IMR-90 (cell line): ENCODE data around the gene MALAT1. TPM values are rescaled to one million over a fixed set of nuclear protein-coding genes. Genes with fewer than 3 reads are reported as not detected.

ENCODE experiments used
- ATAC-seq: fragments of 200-7000 bp; cut with Tn5 transposase; 2 replicates; pipeline ENCODE4 v1.9.1; 2020; ENCODE audit warnings: low read depth, mild to moderate bottlenecking, moderate library complexity
- BruUV-seq: library from RNA; stranded (reverse); fragments of 400-500 nt; replicated peaks from 2 replicates; lab custom pipeline; 2021; lab: Mats Ljungman, UMichigan
- CTCF ChIA-PET: fragments of 300-600 bp; formaldehyde crosslinking; extraction: SDS; loops from one replicate; lab custom pipeline; 2021; ENCODE audit warnings: antibody characterized with exemption; lab: Yijun Ruan, JAX
- POLR2A ChIA-PET: fragments of 300-600 bp; sonication (Branson Sonifier 250); formaldehyde crosslinking; loops from one replicate; lab custom pipeline; 2022; ENCODE audit warnings: antibody characterized with exemption; ENCODE audit not compliant: unreplicated experiment; lab: Charles Lee
- DNase-seq: peaks from one replicate; pipeline ENCODE4 v3.0.0; 2013
- H2AFZ ChIP-seq: replicated peaks from 2 replicates; pipeline ENCODE3; 2013; ENCODE audit warnings: low read length, mild to moderate bottlenecking; ENCODE audit not compliant: poor library complexity
- H2AK5ac ChIP-seq: 2 replicates; pipeline ENCODE4 v1.6.1; 2013; ENCODE audit warnings: low read depth, low read length, inconsistent platforms
- H2AK9ac ChIP-seq: replicated peaks from 2 replicates; pipeline ENCODE3; 2013; ENCODE audit warnings: mild to moderate bottlenecking, low read depth, low read length, moderate library complexity; ENCODE audit not compliant: poor library complexity
- H2BK120ac ChIP-seq: 2 replicates; pipeline ENCODE4 v1.6.1; 2013; ENCODE audit warnings: low read depth, low read length, inconsistent platforms
- H2BK15ac ChIP-seq: 3 replicates; pipeline ENCODE4 v1.6.1; 2013; ENCODE audit warnings: low read depth, low read length, inconsistent platforms
- H2BK20ac ChIP-seq: 2 replicates; pipeline ENCODE4 v1.6.1; 2013; ENCODE audit warnings: low read depth, mild to moderate bottlenecking, inconsistent platforms, low read length, moderate library complexity
- H2BK5ac ChIP-seq: 2 replicates; pipeline ENCODE4 v1.6.1; 2013; ENCODE audit warnings: mild to moderate bottlenecking, low read depth, low read length, inconsistent platforms; ENCODE audit not compliant: poor library complexity, severe bottlenecking
- H3K14ac ChIP-seq: replicated peaks from 2 replicates; pipeline ENCODE4 v1.6.1; 2013; ENCODE audit warnings: low read depth, low read length, inconsistent platforms
- H3K18ac ChIP-seq: 2 replicates; pipeline ENCODE4 v1.6.1; 2013; ENCODE audit warnings: low read depth, low read length, control low read depth
- H3K23ac ChIP-seq: 2 replicates; pipeline ENCODE4 v1.6.1; 2013; ENCODE audit warnings: low read depth, low read length, inconsistent platforms
- H3K27ac ChIP-seq: 2 replicates; pipeline ENCODE4 v1.5.1; 2013; ENCODE audit warnings: mild to moderate bottlenecking, control low read depth, low read length; ENCODE audit not compliant: insufficient read depth
- H3K27me3 ChIP-seq: 2 replicates; pipeline ENCODE4 v1.6.1; 2013; ENCODE audit warnings: low read length; ENCODE audit not compliant: control insufficient read depth, insufficient read depth
- H3K36me3 ChIP-seq: 2 replicates; pipeline ENCODE4 v1.6.1; 2013; ENCODE audit warnings: low read length, mixed read lengths; ENCODE audit not compliant: control insufficient read depth, insufficient read depth
- H3K4ac ChIP-seq: 2 replicates; pipeline ENCODE4 v1.6.1; 2013; ENCODE audit warnings: low read depth, low read length, inconsistent platforms
- H3K4me1 ChIP-seq: 2 replicates; pipeline ENCODE4 v1.6.1; 2013; ENCODE audit warnings: low read length, mixed read lengths; ENCODE audit not compliant: control insufficient read depth, insufficient read depth
- H3K4me2 ChIP-seq: 2 replicates; pipeline ENCODE4 v1.6.1; 2013; ENCODE audit warnings: low read depth, mild to moderate bottlenecking, control low read depth, low read length, moderate library complexity
- H3K4me3 ChIP-seq: 2 replicates; pipeline ENCODE4 v1.5.1; 2013; ENCODE audit warnings: low read depth, mild to moderate bottlenecking, control low read depth, low read length, moderate library complexity; ENCODE audit not compliant: insufficient read depth
- H3K56ac ChIP-seq: 2 replicates; pipeline ENCODE4 v1.6.1; 2013; ENCODE audit warnings: low read length, inconsistent platforms; ENCODE audit not compliant: insufficient read depth; ENCODE audit errors: extremely low read depth
- H3K79me1 ChIP-seq, 2 experiments: 2 replicates each; pipeline ENCODE4 v1.6.1; 2013; ENCODE audit warnings: low read length in 2 of 2, inconsistent platforms in 1 of 2, low read depth in 1 of 2
- H3K9ac ChIP-seq: 2 replicates; pipeline ENCODE4 v1.6.1; 2013; ENCODE audit warnings: low read depth, low read length, control low read depth
- H3K9me1 ChIP-seq: 2 replicates; pipeline ENCODE4 v1.6.1; 2013; ENCODE audit warnings: low read length, inconsistent platforms; ENCODE audit not compliant: insufficient read depth
- H3K9me3 ChIP-seq: 2 replicates; pipeline ENCODE4 v1.6.1; 2013; ENCODE audit warnings: low read length; ENCODE audit not compliant: control insufficient read depth, insufficient read depth
- H4K20me1 ChIP-seq: 2 replicates; pipeline ENCODE4 v1.6.1; 2013; ENCODE audit warnings: low read length, inconsistent platforms; ENCODE audit not compliant: insufficient read depth
- H4K5ac ChIP-seq: 2 replicates; pipeline ENCODE4 v1.6.1; 2013; ENCODE audit warnings: mild to moderate bottlenecking, low read depth, low read length, control low read depth
- H4K8ac ChIP-seq, 2 experiments: 2 replicates each; pipeline ENCODE4 v1.6.1; 2013; ENCODE audit warnings: low read depth in 2 of 2, low read length in 2 of 2, control low read depth in 1 of 2, inconsistent platforms in 1 of 2
- H4K91ac ChIP-seq: 2 replicates; pipeline ENCODE4 v1.6.1; 2013; ENCODE audit warnings: low read depth, low read length, inconsistent platforms; ENCODE audit not compliant: insufficient read depth
- BHLHE40 ChIP-seq: fragments of 150-350 bp; IDR thresholded peaks from 2 replicates; pipeline ENCODE4 v1.6.1; 2016; ENCODE audit warnings: mild to moderate bottlenecking, low read depth, low read length
- FOS ChIP-seq: fragments of 150-350 bp; IDR thresholded peaks from 2 replicates; pipeline ENCODE4 v1.6.1; 2016; ENCODE audit warnings: low read depth, low read length
- RCOR1 ChIP-seq: IDR thresholded peaks from 2 replicates; pipeline ENCODE4 v1.6.1; 2012; ENCODE audit warnings: mild to moderate bottlenecking, low read length, improper control_type of control experiment; ENCODE audit not compliant: insufficient replicate concordance
- WGBS, 2 experiments: methylation state at CpG; one replicate each; pipeline versions ENCODE4 v1.1.5 to v1.1.7; 2013; ENCODE audit warnings: missing lambda C conversion rate in 2 of 2; ENCODE audit not compliant: insufficient read length in 1 of 2; ENCODE audit errors: extremely low coverage in 2 of 2; 5-methylcytosine and 5-hydroxymethylcytosine counted together
- dilution Hi-C: fragments of 300-500 bp; cut with HindIII; formaldehyde crosslinking; loops from one replicate; pipeline ENCODE4 v1.14.3; 2018; ENCODE audit warnings: low sequenced_read_pairs; ENCODE audit not compliant: unreplicated experiment
- in situ Hi-C: fragments of 300-500 bp; cut with MboI; formaldehyde crosslinking; loops from 3 replicates; pipeline ENCODE4 v1.14.3; 2019; ENCODE audit warnings: low sequenced_read_pairs, inconsistent platforms, mixed read lengths
- intact Hi-C: fragments of 100-400 bp; cut with micrococcal nuclease; formaldehyde crosslinking; loops from 2 replicates; pipeline ENCODE4 v1.10.0; 2022
- polyA plus RNA-seq, 3 experiments: library from polyadenylated mRNA; depleted of rRNA; stranded (reverse); fragments of >200 nt; gene quantifications; 2 replicates each; pipeline ENCODE4 v1.2.3, GENCODE V29; 2012; ENCODE audit warnings: low replicate concordance in 1 of 3
- total RNA-seq: library from RNA; depleted of rRNA; stranded (reverse); fragments of >200 nt; gene quantifications from 2 replicates; pipeline ENCODE4 v1.2.3, GENCODE V29; 2012

MALAT1 gene
- total and polyA plus RNA-seq, 2 of the 4 experiments (the other 2 are of a cell fraction) = 636 to 3,569 TPM

DNA sequence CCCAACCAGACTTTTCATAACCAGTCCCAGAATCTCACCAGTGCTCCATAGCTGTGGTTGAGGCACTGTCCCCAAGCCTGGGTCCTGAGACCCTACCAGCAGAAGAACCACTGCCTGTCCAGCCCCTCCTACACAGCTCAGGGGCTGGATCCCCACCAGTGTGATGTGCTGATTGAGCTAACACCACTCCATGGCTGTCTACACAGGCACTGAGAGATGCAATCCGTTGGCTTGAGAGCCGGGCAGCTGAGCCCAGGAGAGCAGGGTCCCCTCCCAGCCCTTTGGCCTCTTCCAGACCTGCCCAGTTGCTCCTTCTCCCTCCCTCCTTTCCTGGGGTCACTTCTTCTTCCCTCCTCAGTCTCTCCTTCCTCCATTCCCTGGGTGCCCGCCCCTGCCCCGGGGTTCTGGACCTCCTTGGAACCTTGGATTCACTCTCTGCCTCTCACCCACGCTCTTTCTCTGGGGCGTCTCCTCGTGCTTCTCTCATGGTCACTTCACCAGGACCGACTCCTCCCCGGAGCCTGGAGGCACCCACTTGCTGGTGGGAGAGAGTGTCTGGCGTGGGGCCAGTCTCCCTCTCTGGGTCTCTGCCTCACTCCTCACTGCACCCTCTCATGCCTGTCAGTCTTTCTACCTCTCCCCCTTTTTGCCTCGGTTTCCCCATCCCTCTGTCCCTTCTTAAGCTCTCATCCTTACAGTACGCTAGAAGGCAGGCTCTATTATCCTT lies 25.3 kb downstream of the MALAT1 start:
- intact Hi-C loops (no loop called here), in situ Hi-C loops (no loop called here), dilution Hi-C loops (no loop called here)
- 64% methylated on average over 2 of the region's 12 CpGs; no CpG with 5 or more reads in 1 of the 2 experiments for whole genome bisulfite sequencing, 2 experiments
- H3K9me3 ChIP-seq = no peaks in the 10 kb centered on the region
- H3K27ac ChIP-seq = peak overlapping the region; percentile 34
- H3K14ac ChIP-seq = peak overlapping the region; percentile 91
- H4K91ac ChIP-seq = no peak overlapping the region
- no peak; the same call in 1 of the 2 replicates for ATAC-seq
- peaks cover 21 to 43% of the 10 kb centered on the region in 2 experiments for H3K79me1 ChIP-seq
- H3K36me3 ChIP-seq = peaks cover 22% of the 10 kb centered on the region
- peak overlapping the region; percentile 85 for H2AFZ ChIP-seq
- no peak for DNase-seq
- peak overlapping the region; percentile 68 for H3K9ac ChIP-seq
- H3K4me2 ChIP-seq = peak overlapping the region; percentile 97
- peak overlapping the region; percentile 85 for H3K4ac ChIP-seq
- ChIA-PET POLR2A (interaction anchor here (0.5 to 1.8 kb wide), 2 partner anchors 16 to 25 kb away, joined by 3 to 7 read pairs; partner anchors contain the start of gene MALAT1), CTCF (interaction anchor here (1.0 kb wide), 1 partner anchor 16 kb away, joined by 3 read pairs; no protein-coding TSS in a partner anchor)
- H2AK5ac ChIP-seq = peak overlapping the region; percentile 31; the same call in 1 of the 2 replicates
- peak overlapping the region; percentile 24; the same call in 1 of the 2 replicates for H3K23ac ChIP-seq
- no peak overlapping the region for H2BK5ac ChIP-seq
- peak overlapping the region; percentile 42; the same call in 1 of the 3 replicates for H2BK15ac ChIP-seq
- peaks cover 4% of the 10 kb centered on the region; the same call in 1 of the 2 replicates for H3K9me1 ChIP-seq
- no peaks in the 10 kb centered on the region for H3K27me3 ChIP-seq
- peak overlapping the region; percentile 35; the same call in 1 of the 2 replicates for H2BK120ac ChIP-seq
- peaks cover 12% of the 10 kb centered on the region for H3K4me1 ChIP-seq
- TF ChIP-seq RCOR1 (no peak), FOS (no peak), BHLHE40 (no peak)
- H2AK9ac ChIP-seq = peak overlapping the region; percentile 53
- H3K18ac ChIP-seq = peak overlapping the region; percentile 79; the same call in 1 of the 2 replicates
- no peak overlapping the region; the same call in 1 of the 2 replicates for H2BK20ac ChIP-seq
- no TSS peak for BruUV-seq
- H4K5ac ChIP-seq = peak overlapping the region; percentile 30; the same call in 1 of the 2 replicates
- H4K8ac ChIP-seq = peak overlapping the region; percentile 74 to 79; a peak in 2 of 4 replicates
- H3K56ac ChIP-seq = no peak overlapping the region
- H4K20me1 ChIP-seq = peaks cover 25% of the 10 kb centered on the region; the same call in 1 of the 2 replicates
- H3K4me3 ChIP-seq = peak overlapping the region; percentile 43; the same call in 1 of the 2 replicates
